NCI-H2171 treated with DMSO at 0.1 percent for 48 hours (cell line): ENCODE results near the gene ARNT2.
"Not testable (repeated sequence)": the region's sequence is repeated elsewhere in the genome, so short reads cannot be mapped to it uniquely, and the experiment has no call there.

Experiments used
- DNase-seq: peaks from one replicate; lab custom pipeline; 2025; lab: John Stamatoyannopoulos, UW

The ARNT2 gene

GRCh38 chr15:80404057-80404760 is at the start of gene ARNT2:
ARNT2 (plus strand) TSS chr15:80404382; CDS start chr15:80404516, 134 bp downstream.
- DNase-seq: peak; percentile 55

- no peak for DNase-seq
Measured at GRCh38 chr15:80367094-80367493, 37.1 kb upstream of the ARNT2 start.

DNA sequence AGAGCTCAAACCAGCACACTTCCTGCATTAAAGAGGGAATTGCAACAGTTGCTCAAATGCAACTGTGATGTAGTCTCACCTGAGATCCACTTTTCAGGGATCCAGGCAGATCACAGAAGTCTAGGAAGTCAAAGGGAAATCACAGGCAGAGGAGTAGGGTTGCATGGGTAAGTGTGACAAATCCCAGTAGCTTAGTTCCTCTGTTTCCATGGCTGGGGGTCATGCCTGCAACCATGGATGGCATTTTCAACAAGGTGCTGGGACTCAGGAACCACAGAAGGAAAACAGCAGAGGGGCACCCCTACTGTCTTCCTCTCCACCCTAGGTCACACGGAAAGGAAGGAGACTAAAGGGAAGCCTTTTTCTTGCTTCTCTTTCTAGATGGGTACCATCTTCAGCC is 36.5 kb upstream of the ARNT2 start:
- no peak for DNase-seq

GRCh38 chr15:80371924-80372323 is 32.3 kb upstream of the ARNT2 start:
- no peak for DNase-seq

- DNase-seq: no peak
Measured at GRCh38 chr15:80374441-80374840, 29.7 kb upstream of the ARNT2 start.

- no peak for DNase-seq
Measured at GRCh38 chr15:80375968-80376891, 28.0 kb upstream of the ARNT2 start.

- no peak for DNase-seq
Measured at GRCh38 chr15:80379693-80380092, 24.5 kb upstream of the ARNT2 start.

DNA sequence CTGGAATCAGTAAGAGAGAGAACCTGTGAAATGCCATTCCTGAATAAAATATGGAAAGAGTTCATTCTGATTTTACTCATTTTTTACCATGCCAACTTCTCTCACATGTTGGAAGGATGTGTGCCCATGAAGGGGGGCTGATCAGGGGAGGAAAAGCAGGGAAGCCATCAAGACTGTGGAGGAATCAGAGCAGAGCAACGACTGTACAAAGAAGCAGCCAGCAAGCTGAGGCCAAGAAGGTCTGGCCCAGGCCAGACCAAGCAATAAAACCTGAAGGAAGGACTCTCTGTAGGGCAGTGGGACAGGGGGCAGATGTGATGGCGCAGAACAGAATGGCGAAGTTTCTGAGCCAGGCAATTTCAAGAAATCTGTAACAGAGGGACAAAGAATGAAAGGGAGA is 24.0 kb upstream of the ARNT2 start:
- no peak for DNase-seq

- no peak for DNase-seq
Measured at GRCh38 chr15:80382285-80382684, 21.9 kb upstream of the ARNT2 start.

GRCh38 chr15:80384432-80384831 is 19.8 kb upstream of the ARNT2 start:
- DNase-seq: peak; percentile 4

DNA sequence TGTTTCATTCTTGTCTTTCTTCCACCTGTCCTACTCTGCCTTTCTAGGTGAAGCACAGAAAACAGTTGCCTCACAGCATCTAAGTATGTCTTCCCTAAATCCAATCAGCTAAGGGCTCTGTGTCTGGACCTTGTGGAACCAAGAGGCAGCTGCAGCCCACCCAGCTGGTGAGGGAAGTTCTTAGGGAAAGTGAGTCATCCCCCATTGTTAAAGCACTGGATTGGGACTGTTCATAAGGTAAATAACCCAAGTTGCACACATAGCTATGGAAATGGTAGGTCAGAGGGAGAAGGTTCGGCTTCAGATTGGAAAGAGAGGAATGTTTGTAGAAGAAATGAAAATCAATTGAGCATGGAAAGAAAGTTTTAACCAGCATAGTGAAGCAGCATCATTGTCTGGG is 18.0 kb upstream of the ARNT2 start:
- DNase-seq: no peak

GRCh38 chr15:80388326-80388725 is 15.9 kb upstream of the ARNT2 start:
- DNase-seq: no peak

- DNase-seq: no peak
Measured at GRCh38 chr15:80389370-80389769, 14.8 kb upstream of the ARNT2 start.

- DNase-seq: not testable (repeated sequence)
Measured at GRCh38 chr15:80390942-80391341, 13.2 kb upstream of the ARNT2 start.

GRCh38 chr15:80395616-80396015 is 8.6 kb upstream of the ARNT2 start:
- DNase-seq: no peak

GRCh38 chr15:80396096-80396495 is 8.1 kb upstream of the ARNT2 start:
- DNase-seq: no peak

DNA sequence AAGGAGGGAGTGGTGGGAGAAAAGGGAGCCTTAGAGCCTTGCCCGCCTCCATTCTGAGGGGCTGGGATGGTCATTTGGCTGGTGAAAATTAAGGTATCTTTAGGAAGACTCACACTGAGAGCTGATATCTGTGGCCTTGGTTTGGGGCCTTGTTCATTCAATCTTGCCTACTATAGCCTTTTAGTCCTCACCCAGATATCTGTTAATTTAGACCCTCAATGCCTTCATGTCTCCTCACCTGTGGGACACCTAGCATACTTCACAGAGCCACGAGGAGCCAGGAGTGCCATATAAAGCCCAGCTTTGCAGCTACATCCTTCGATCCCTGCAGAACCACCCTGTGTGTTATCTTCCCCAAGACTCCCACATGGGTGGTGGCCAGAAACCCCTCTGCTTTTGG is 4.7 kb upstream of the ARNT2 start:
- no peak for DNase-seq

- no peak for DNase-seq
Measured at GRCh38 chr15:80401456-80401855, 2.7 kb upstream of the ARNT2 start.

GRCh38 chr15:80402339-80402738 is 1.8 kb upstream of the ARNT2 start:
- no peak for DNase-seq

DNA sequence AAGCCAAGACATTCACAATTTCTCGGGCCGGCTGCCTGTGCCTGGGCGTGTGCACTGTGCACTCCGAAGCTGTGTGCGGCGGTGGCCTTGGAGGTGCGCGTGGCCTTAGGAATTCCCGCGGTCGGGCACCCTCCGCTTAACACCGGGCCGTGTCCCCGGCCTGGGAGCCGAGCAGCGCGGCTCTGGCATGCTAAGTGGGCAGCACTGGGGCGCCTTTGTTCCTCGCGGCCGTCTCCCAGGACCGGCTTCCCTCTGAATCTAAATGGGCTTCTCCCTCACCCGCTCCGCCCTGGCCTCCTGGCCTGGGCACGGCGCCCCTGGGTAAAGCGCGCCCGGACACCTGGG is 498 bp upstream of the ARNT2 start:
- DNase-seq: peak; percentile 55

- peak; percentile 38 for DNase-seq
Measured at GRCh38 chr15:80404761-80405553, 775 bp downstream of the ARNT2 start.

GRCh38 chr15:80405554-80405850 is 1.3 kb downstream of the ARNT2 start:
- DNase-seq: no peak

- DNase-seq: no peak
Measured at GRCh38 chr15:80405970-80406369, 1.8 kb downstream of the ARNT2 start.
